Testis (tissue), 3 donors: ENCODE measurements around the gene ATE1. TPM values are rescaled to one million over a fixed set of nuclear protein-coding genes. Genes with fewer than 3 reads are reported as not detected.

ENCODE experiments used
- DNase-seq: peaks from one replicate; pipeline ENCODE4 v3.0.0-alpha.2; 2019
- H3K27ac ChIP-seq, 2 donors: fragments of 200-600 bp; sonication (generic); one replicate each; pipeline ENCODE4 v1.5.1; 2019
- H3K27me3 ChIP-seq: fragments of 200-600 bp; sonication (generic); one replicate; pipeline ENCODE4 v1.5.1; 2019
- H3K36me3 ChIP-seq: fragments of 200-600 bp; sonication (generic); one replicate; pipeline ENCODE4 v1.5.1; 2017; ENCODE audit warnings: low read depth; ENCODE audit errors: missing control alignments
- H3K4me1 ChIP-seq: fragments of 200-600 bp; sonication (generic); one replicate; pipeline ENCODE4 v1.5.1; 2019
- H3K4me3 ChIP-seq, 2 donors: fragments of 200-600 bp; sonication (generic); one replicate each; pipeline ENCODE4 v1.5.1; 2017 to 2019
- H3K9me3 ChIP-seq: fragments of 200-600 bp; sonication (generic); one replicate; pipeline ENCODE4 v1.5.1; 2017
- POLR2A ChIP-seq: fragments of 450-650 bp; IDR thresholded peaks from one replicate; pipeline ENCODE4 v1.6.1; 2017; ENCODE audit warnings: antibody characterized with exemption, mild to moderate bottlenecking, moderate library complexity
- WGBS, 2 donors: methylation state at CpG; one replicate each; pipeline ENCODE4 v1.1.5; 2018; 5-methylcytosine and 5-hydroxymethylcytosine counted together
- intact Hi-C: fragments of 100-400 bp; cut with DNase I; formaldehyde crosslinking; loops from one replicate; pipeline ENCODE4 v1.15.1; 2023; ENCODE audit warnings: low total_unique reads
- polyA plus RNA-seq: library from polyadenylated mRNA; stranded (reverse); fragments of 350-450 nt; fragmentation: Illumina TruSeq; extraction: RNeasy Lipid Tissue Mini Kit (QIAGEN cat#74804); gene quantifications from one replicate; pipeline ENCODE4 v1.2.3, GENCODE V29; 2014; ENCODE audit warnings: low read depth, low replicate concordance; ENCODE audit not compliant: insufficient read depth
- total RNA-seq, 2 donors: library from RNA; depleted of rRNA; stranded (reverse); fragments of >200 nt; gene quantifications; one replicate each; pipeline ENCODE4 v1.2.3, GENCODE V29; 2016
- TF ChIP-seq, protein P1 (sequence below), 3 experiments: fragments of 450-650 bp in 2 of 3; fragments of 200-600 bp in 1 of 3; sonication (generic) in 1 of 3; IDR thresholded peaks; one replicate each; pipeline ENCODE4 v1.5.1; 2016 to 2019; ENCODE audit warnings: antibody characterized with exemption in 3 of 3, mild to moderate bottlenecking in 2 of 3, moderate library complexity in 1 of 3

Gene ATE1
- total and polyA plus RNA-seq, 3 donors from 2014 or later = 29.8 to 41.9 (median 34.0) TPM

DNA sequence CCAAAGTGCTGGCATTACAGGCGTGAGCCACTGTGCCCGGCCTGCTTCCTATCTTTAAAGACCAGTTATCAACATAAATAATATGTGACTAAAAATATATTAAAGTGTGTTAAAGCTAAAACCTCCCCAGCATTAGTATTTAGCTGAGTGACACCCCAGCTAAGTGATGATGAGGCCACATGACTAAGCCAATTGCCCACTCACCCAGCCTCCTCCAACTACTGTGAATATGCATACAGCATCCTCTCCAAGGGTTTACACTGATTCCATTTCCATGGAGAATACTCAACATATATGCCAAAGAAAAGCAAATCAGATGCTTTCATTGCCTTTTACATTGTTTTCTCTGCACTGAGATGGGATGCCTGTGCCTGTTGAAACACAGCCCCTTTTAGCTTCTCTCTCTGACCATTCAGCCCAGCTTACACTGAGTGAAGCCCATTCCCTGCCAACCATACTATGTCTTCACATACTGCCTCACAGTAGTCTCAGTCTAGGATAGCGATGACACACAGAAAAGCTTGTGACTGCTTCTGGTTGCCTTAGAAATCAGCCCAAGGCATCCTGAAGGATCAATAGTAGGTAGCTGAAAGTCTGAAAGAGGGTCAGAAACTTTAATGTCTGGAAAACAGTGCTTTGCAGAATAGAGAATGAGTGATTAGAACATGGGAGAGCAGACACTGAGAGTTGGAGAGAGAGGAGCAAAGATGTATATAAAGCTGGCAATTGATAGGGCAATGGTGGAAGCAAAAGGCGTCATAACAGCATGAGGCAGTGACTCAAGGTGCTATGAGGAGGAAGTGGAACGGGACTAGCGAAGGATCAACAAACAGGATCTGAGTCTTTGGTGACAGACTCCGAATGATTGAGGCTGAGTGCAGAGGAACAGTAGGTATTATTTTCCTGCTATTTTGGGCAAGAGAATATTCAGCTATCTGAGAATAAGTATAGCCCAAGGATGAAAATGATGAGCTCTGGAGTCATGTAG, 19.8 kb upstream of the ATE1 start:
- intact Hi-C loops = no loop called here
- H3K36me3 ChIP-seq = no peaks in the 10 kb centered on the region
- no peak for DNase-seq
- 91 to 93% methylated on average over 7 of the region's 7 CpGs for WGBS, 2 donors
- no peak overlapping the region for H3K27ac ChIP-seq
- H3K9me3 ChIP-seq = no peaks in the 10 kb centered on the region
- TF ChIP-seq, protein P1, sequence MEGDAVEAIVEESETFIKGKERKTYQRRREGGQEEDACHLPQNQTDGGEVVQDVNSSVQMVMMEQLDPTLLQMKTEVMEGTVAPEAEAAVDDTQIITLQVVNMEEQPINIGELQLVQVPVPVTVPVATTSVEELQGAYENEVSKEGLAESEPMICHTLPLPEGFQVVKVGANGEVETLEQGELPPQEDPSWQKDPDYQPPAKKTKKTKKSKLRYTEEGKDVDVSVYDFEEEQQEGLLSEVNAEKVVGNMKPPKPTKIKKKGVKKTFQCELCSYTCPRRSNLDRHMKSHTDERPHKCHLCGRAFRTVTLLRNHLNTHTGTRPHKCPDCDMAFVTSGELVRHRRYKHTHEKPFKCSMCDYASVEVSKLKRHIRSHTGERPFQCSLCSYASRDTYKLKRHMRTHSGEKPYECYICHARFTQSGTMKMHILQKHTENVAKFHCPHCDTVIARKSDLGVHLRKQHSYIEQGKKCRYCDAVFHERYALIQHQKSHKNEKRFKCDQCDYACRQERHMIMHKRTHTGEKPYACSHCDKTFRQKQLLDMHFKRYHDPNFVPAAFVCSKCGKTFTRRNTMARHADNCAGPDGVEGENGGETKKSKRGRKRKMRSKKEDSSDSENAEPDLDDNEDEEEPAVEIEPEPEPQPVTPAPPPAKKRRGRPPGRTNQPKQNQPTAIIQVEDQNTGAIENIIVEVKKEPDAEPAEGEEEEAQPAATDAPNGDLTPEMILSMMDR (IDR thresholded peaks at IDR 0.05) = no peak
- TF ChIP-seq POLR2A = no peak
- no peaks in the 10 kb centered on the region for H3K4me1 ChIP-seq
- H3K4me3 ChIP-seq = no peak overlapping the region
- H3K27me3 ChIP-seq = no peaks in the 10 kb centered on the region

DNA sequence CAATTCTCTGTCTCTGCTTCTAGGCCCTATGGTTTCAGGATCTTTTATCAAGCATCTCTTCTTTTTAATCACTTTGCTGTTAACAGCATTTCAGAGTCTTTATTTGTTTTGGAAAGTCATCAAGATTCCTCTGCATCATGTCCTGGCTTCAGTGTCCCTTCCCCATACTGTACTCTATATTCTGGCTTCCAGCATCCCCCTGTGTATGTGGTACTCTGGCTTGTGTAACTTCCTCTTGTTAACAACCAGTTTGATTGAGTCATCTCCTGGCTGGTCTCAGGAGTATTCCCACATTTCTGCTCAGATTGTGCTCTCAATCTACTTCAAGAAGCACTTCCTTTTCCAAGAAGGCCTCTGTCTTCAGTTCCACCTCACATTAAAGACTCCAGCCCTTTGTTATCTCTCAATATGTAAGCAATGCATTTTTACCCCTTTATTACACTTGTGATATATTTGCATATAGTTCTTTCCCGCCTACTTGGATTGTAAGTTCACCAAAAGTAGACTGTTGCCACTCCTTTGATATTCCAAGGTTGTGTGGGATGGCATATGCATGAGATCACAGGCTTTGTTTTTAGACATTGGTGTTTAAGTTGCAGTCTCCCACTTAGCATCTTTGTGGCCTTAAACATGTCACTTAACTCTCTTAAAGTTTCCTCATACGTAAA, 15.1 kb upstream of the ATE1 start:
- Histone ChIP-seq H3K9me3 (no peaks in the 10 kb centered on the region), H3K36me3 (no peaks in the 10 kb centered on the region), H3K27me3 (no peaks in the 10 kb centered on the region), H3K4me3 (no peak overlapping the region), H3K27ac (no peak overlapping the region), H3K4me1 (no peaks in the 10 kb centered on the region)
- no peak for DNase-seq
- intact Hi-C loops = no loop called here
- WGBS, 2 donors = 41 to 68% methylated on average over 2 of the region's 2 CpGs
- TF ChIP-seq POLR2A = no peak
- TF ChIP-seq, protein P1 (IDR thresholded peaks at IDR 0.05) = no peak

GRCh38 chr10:121941532-121941931, 13.7 kb upstream of the ATE1 start:
- Histone ChIP-seq H3K27ac (no peak overlapping the region), H3K27me3 (no peaks in the 10 kb centered on the region), H3K9me3 (no peaks in the 10 kb centered on the region), H3K4me1 (no peaks in the 10 kb centered on the region), H3K36me3 (no peaks in the 10 kb centered on the region), H3K4me3 (no peak overlapping the region)
- no peak for TF ChIP-seq POLR2A
- TF ChIP-seq, protein P1 (IDR thresholded peaks at IDR 0.05) = no peak
- intact Hi-C loops = no loop called here
- no peak for DNase-seq
- 94 to 98% methylated on average over 3 of the region's 3 CpGs for WGBS, 2 donors

GRCh38 chr10:121936295-121936694, 8.5 kb upstream of the ATE1 start:
- no peak overlapping the region for H3K27ac ChIP-seq
- intact Hi-C loops = no loop called here
- 90 to 96% methylated on average over 2 of the region's 2 CpGs for WGBS, 2 donors
- H3K27me3 ChIP-seq = no peaks in the 10 kb centered on the region
- no peak for TF ChIP-seq POLR2A
- TF ChIP-seq, protein P1 (IDR thresholded peaks at IDR 0.05) = no peak
- no peak overlapping the region for H3K4me3 ChIP-seq
- no peaks in the 10 kb centered on the region for H3K9me3 ChIP-seq
- no peaks in the 10 kb centered on the region for H3K4me1 ChIP-seq
- H3K36me3 ChIP-seq = no peaks in the 10 kb centered on the region
- DNase-seq = no peak
